ENCODE results near the gene CTTNBP2. TPM values are rescaled to one million over a fixed set of nuclear protein-coding genes. Genes with fewer than 3 reads are reported as not detected.

The CTTNBP2 gene
- total and polyA plus RNA-seq, 10 of the 15 experiments (the other 5 are each of a cell fraction or from before 2014, with no cell fraction given): 0.04 to 0.43 TPM; not detected in 8

DNA sequence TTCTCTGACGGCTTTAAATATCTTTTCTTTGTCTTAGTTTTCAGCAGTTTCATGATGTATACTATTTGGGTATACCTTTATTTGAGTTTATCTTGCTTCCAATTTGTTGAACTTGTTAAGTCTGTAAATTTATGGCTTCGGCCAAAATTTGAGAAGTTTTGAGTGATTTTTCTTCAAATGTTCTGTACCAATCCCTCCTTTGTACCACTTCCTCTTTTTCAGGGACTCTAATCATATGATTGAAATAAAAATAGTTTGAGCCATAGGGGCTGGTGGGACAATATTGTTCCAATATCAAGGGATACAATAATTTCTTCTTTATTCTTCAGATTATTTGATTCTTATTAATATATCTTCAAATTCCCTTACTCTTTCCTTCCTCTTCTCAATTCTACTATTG lies 43.1 kb upstream of the CTTNBP2 start:
- intact Hi-C loops (cut with micrococcal nuclease; ENCODE audit: unreplicated experiment) (no loop called here), in situ Hi-C loops (cut with MboI) (no loop called here)
- no peaks in the 10 kb centered on the region for H3K4me1 ChIP-seq (ENCODE audit: control insufficient read depth, insufficient read depth, low read length)
- RAD21 ChIA-PET (ENCODE audit: unreplicated experiment): no interaction called here
- ATAC-seq (no peak), DNase-seq (ENCODE audit: low read depth, low spot score) (no peak), FAIRE-seq (no peak)
- no peaks in the 10 kb centered on the region for H3K36me3 ChIP-seq (ENCODE audit: control insufficient read depth in 2 of 2, insufficient read depth in 2 of 2, low read length in 1 of 2)
- H3K27ac ChIP-seq (ENCODE audit: control insufficient read depth, insufficient read depth): no peak overlapping the region
- POLR2A ChIA-PET: no interaction called here
- no peaks in the 10 kb centered on the region for H3K9me3 ChIP-seq (replicated peaks; ENCODE audit: control insufficient read depth, insufficient read depth, low read length)
- CTCF ChIA-PET: no interaction called here
- no peaks in the 10 kb centered on the region for H3K79me2 ChIP-seq (ENCODE audit: control insufficient read depth, insufficient read depth, low read length)
- H3K4me2 ChIP-seq (ENCODE audit: control insufficient read depth, insufficient read depth): no peak overlapping the region
- H4K20me1 ChIP-seq (ENCODE audit: control insufficient read depth, insufficient read depth): no peaks in the 10 kb centered on the region
- no peak overlapping the region for H3K9ac ChIP-seq (ENCODE audit: control insufficient read depth, insufficient read depth, low read length)
- TF ChIP-seq, protein P1, sequence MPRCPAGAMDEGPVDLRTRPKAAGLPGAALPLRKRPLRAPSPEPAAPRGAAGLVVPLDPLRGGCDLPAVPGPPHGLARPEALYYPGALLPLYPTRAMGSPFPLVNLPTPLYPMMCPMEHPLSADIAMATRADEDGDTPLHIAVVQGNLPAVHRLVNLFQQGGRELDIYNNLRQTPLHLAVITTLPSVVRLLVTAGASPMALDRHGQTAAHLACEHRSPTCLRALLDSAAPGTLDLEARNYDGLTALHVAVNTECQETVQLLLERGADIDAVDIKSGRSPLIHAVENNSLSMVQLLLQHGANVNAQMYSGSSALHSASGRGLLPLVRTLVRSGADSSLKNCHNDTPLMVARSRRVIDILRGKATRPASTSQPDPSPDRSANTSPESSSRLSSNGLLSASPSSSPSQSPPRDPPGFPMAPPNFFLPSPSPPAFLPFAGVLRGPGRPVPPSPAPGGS (IDR thresholded peaks at IDR 0.05; ENCODE audit: borderline replicate concordance, insufficient read depth, low read depth, low read length, poor library complexity, severe bottlenecking): no peak
- TF ChIP-seq CHD2 (IDR thresholded peaks at IDR 0.05; ENCODE audit: borderline replicate concordance, low read depth, low read length) (no peak), CBFB (IDR thresholded peaks at IDR 0.05; ENCODE audit: low read depth) (no peak), SPI1 (IDR thresholded peaks at IDR 0.05; ENCODE audit: borderline replicate concordance, insufficient read depth, low read depth, low read length) (peak; percentile 50; the same call in 1 of the 2 replicates), SUPT20H (IDR thresholded peaks at IDR 0.05; ENCODE audit: borderline replicate concordance, control insufficient read depth, low read depth, low read length) (no peak), MYB (IDR thresholded peaks at IDR 0.05; ENCODE audit: borderline replicate concordance, low read depth, low read length) (no peak), MLLT1 (IDR thresholded peaks at IDR 0.05) (no peak)
- H2AFZ ChIP-seq (ENCODE audit: control insufficient read depth, low read depth, low read length): no peak overlapping the region
- WGBS (ENCODE audit: insufficient coverage, insufficient replicate concordance, low lambda C conversion rate, missing lambda C conversion rate): 42% methylated on average over 2 of the region's 2 CpGs
- H3K4me3 ChIP-seq: no peak overlapping the region
- no TSS peak for BruUV-seq (replicated peaks)
- SMC1A ChIA-PET (ENCODE audit: uncharacterized antibody, unreplicated experiment): no interaction called here
- no peaks in the 10 kb centered on the region for H3K27me3 ChIP-seq (replicated peaks in 1 of 2; ENCODE audit: control insufficient read depth in 2 of 2, insufficient read depth in 2 of 2, low read length in 1 of 2)
